HepG2 (cell line): ENCODE measurements around the gene KLKB1. TPM values are rescaled to one million over a fixed set of nuclear protein-coding genes. Genes with fewer than 3 reads are reported as not detected.

Experiments
- ARID5B ChIP-seq: IDR thresholded peaks from 2 replicates; pipeline ENCODE4 v1.4.0; 2020; ENCODE audit warnings: mild to moderate bottlenecking, missing genetic modification reagents
- BCL6 ChIP-seq: IDR thresholded peaks from 2 replicates; pipeline ENCODE4 v1.6.1; 2016; ENCODE audit warnings: missing genetic modification reagents, missing compliant biosample characterization
- BORCS8-MEF2B ChIP-seq: sonication (generic); formaldehyde crosslinking; IDR thresholded peaks from 2 replicates; pipeline ENCODE4 v1.8.0; 2022; ENCODE audit warnings: mild to moderate bottlenecking, missing genetic modification reagents
- EP300 ChIP-seq, 3 experiments: sonication (generic) in 1 of 3; formaldehyde crosslinking in 1 of 3; IDR thresholded peaks; 2 replicates each; pipeline versions ENCODE4 v1.5.1 to v1.6.1; 2011 to 2020; ENCODE audit warnings: low read depth in 2 of 3, low read length in 2 of 3, borderline replicate concordance in 1 of 3, improper control_type of control experiment in 1 of 3, mild to moderate bottlenecking in 1 of 3, missing genetic modification reagents in 1 of 3, moderate library complexity in 1 of 3
- FOXA1 ChIP-seq, 2 experiments: fragments of 450-650 bp in 1 of 2; sonication (generic) in 1 of 2; formaldehyde crosslinking in 1 of 2; IDR thresholded peaks; 2 replicates each; pipeline versions ENCODE4 v1.4.0 to v1.6.1; 2016 to 2020; ENCODE audit warnings: missing genetic modification reagents in 1 of 2
- FOXA3 ChIP-seq: IDR thresholded peaks from 2 replicates; pipeline ENCODE4 v1.6.1; 2016; ENCODE audit warnings: missing genetic modification reagents, missing compliant biosample characterization
- FOXP1 ChIP-seq, 2 experiments: fragments of 450-650 bp in 1 of 2; IDR thresholded peaks; 2 replicates each; pipeline ENCODE4 v1.6.1; 2017 to 2018; ENCODE audit warnings: antibody characterized with exemption in 1 of 2
- GATAD2A ChIP-seq: IDR thresholded peaks from 2 replicates; pipeline ENCODE4 v1.6.1; 2016
- GZF1 ChIP-seq: sonication (generic); formaldehyde crosslinking; IDR thresholded peaks from 2 replicates; pipeline ENCODE4 v1.5.1; 2020; ENCODE audit warnings: mild to moderate bottlenecking, missing genetic modification reagents
- HDAC2 ChIP-seq: sonication (generic); formaldehyde crosslinking; IDR thresholded peaks from 2 replicates; pipeline ENCODE4 v1.4.0; 2020; ENCODE audit warnings: missing genetic modification reagents
- HNF4G ChIP-seq, 2 experiments: sonication (generic) in 1 of 2; formaldehyde crosslinking in 1 of 2; IDR thresholded peaks; 2 replicates each; pipeline versions ENCODE4 v1.4.0 to v1.6.1; 2011 to 2020; ENCODE audit warnings: borderline replicate concordance in 2 of 2, low read depth in 2 of 2, mild to moderate bottlenecking in 2 of 2, low read length in 1 of 2, missing genetic modification reagents in 1 of 2, moderate library complexity in 1 of 2
- IRF2 ChIP-seq: IDR thresholded peaks from 2 replicates; pipeline ENCODE4 v1.6.1; 2018; ENCODE audit warnings: missing genetic modification reagents, missing compliant biosample characterization
- MAFF ChIP-seq: IDR thresholded peaks from 2 replicates; pipeline ENCODE4 v1.6.1; 2011; ENCODE audit warnings: low read depth, low read length, improper control_type of control experiment
- RXRB ChIP-seq: IDR thresholded peaks from 2 replicates; pipeline ENCODE4 v1.6.1; 2016; ENCODE audit warnings: borderline replicate concordance, missing genetic modification reagents, missing compliant biosample characterization
- SAFB2 ChIP-seq: sonication (generic); formaldehyde crosslinking; IDR thresholded peaks from 2 replicates; pipeline ENCODE4 v1.5.1; 2020; ENCODE audit warnings: missing genetic modification reagents, low read depth, mild to moderate bottlenecking, borderline replicate concordance
- SATB2 ChIP-seq: sonication (generic); formaldehyde crosslinking; IDR thresholded peaks from 2 replicates; pipeline ENCODE4 v1.5.0; 2020; ENCODE audit warnings: missing genetic modification reagents
- SMAD9 ChIP-seq: sonication (generic); formaldehyde crosslinking; IDR thresholded peaks from 2 replicates; pipeline ENCODE4 v1.5.1; 2020; ENCODE audit warnings: mild to moderate bottlenecking, missing genetic modification reagents
- SOX13 ChIP-seq, 3 experiments: fragments of 450-650 bp in 1 of 3; sonication (generic) in 1 of 3; formaldehyde crosslinking in 1 of 3; IDR thresholded peaks in 2 of 3; conservative IDR thresholded peaks in 1 of 3; 2 replicates each; pipeline versions ENCODE4 v1.5.0 to v1.6.1; 2016 to 2020; ENCODE audit warnings: antibody characterized with exemption in 1 of 3, mild to moderate bottlenecking in 1 of 3, missing compliant biosample characterization in 1 of 3, missing genetic modification reagents in 1 of 3, moderate library complexity in 1 of 3
- ZNF260 ChIP-seq: sonication (generic); formaldehyde crosslinking; IDR thresholded peaks from 2 replicates; pipeline ENCODE4 v1.4.0; 2020; ENCODE audit warnings: missing genetic modification reagents, low read depth, mild to moderate bottlenecking, borderline replicate concordance
- ZNF432 ChIP-seq: sonication (generic); formaldehyde crosslinking; IDR thresholded peaks from 2 replicates; pipeline ENCODE4 v1.5.0; 2020; ENCODE audit warnings: missing genetic modification reagents, mild to moderate bottlenecking, borderline replicate concordance
- polyA plus RNA-seq, 8 experiments: library from polyadenylated mRNA; depleted of rRNA in 3 of 8; stranded (reverse) in 7 of 8; unstranded in 1 of 8; fragments of >200 nt; fragmentation: Illumina TruSeq in 4 of 8; extraction: Trizol in 4 of 8; gene quantifications; 2 replicates each; pipeline versions ENCODE4 v1.2.1 to v1.2.3, GENCODE V29; 2011 to 2016; ENCODE audit warnings: low read depth in 4 of 8, missing spikeins in 1 of 8, mixed read lengths in 1 of 8; ENCODE audit not compliant: insufficient read depth in 1 of 8
- total RNA-seq, 5 experiments: library from RNA; depleted of rRNA; stranded (reverse); fragments of >200 nt; fragmentation: Illumina TruSeq; extraction: Trizol; gene quantifications; 2 replicates each; pipeline ENCODE4 v1.2.3, GENCODE V29; 2016; ENCODE audit warnings: low read depth in 1 of 5
- TF ChIP-seq, protein P1 (sequence below): sonication (generic); IDR thresholded peaks from 2 replicates; pipeline ENCODE4 v1.6.1; 2016; ENCODE audit warnings: low read depth, borderline replicate concordance
- TF ChIP-seq, protein P2 (sequence below): IDR thresholded peaks from 2 replicates; pipeline ENCODE4 v1.6.1; 2016; ENCODE audit warnings: low read depth

The KLKB1 gene
- total and polyA plus RNA-seq, 2 of the 13 experiments (the other 11 are each of a cell fraction or from before 2014, with no cell fraction given) = 0.26 to 0.49 TPM

GRCh38 chr4:186227221-186227620 is at the start of gene KLKB1 (continued):
- TF ChIP-seq FOXA3 (CRISPR knock-in tag) (peak; percentile 94), MAFF (peak; percentile 91), EP300 (IDR thresholded peaks at IDR 0.05; ENCODE audit: low read depth in 2 of 2, low read length in 2 of 2) (peak in 1 of 2 experiments; percentile 38; a peak in 1 of 4 replicates), EP300 (CRISPR knock-in tag; IDR thresholded peaks at IDR 0.05; ENCODE audit: borderline replicate concordance) (no peak), RXRB (CRISPR knock-in tag) (peak; percentile 28; the same call in 1 of the 2 replicates), ARID5B (CRISPR knock-in tag) (peak; percentile 75), SATB2 (no peak), BORCS8-MEF2B (CRISPR knock-in tag) (no peak), SOX13 (IDR thresholded peaks at IDR 0.05) (no peak), SOX13 (CRISPR knock-in tag; conservative IDR thresholded peaks at IDR 0.05 in 1 of 2, IDR thresholded peaks at IDR 0.05 in 1 of 2) (peak in 1 of 2 experiments; percentile 31; a peak in 1 of 4 replicates), BCL6 (CRISPR knock-in tag) (0 out of 2 replicates have a peak, but pooled peaks have one; percentile 17), ZNF260 (CRISPR knock-in tag) (no peak), GATAD2A (CRISPR knock-in tag) (peak; percentile 63), FOXA1 (IDR thresholded peaks at IDR 0.05) (no peak), FOXA1 (CRISPR knock-in tag; IDR thresholded peaks at IDR 0.05) (peak; percentile 78), HNF4G (IDR thresholded peaks at IDR 0.05; ENCODE audit: borderline replicate concordance, low read depth, low read length) (no peak), HNF4G (CRISPR knock-in tag; IDR thresholded peaks at IDR 0.05; ENCODE audit: borderline replicate concordance, low read depth) (no peak), GZF1 (CRISPR knock-in tag) (no peak), SAFB2 (CRISPR knock-in tag) (no peak), FOXP1 (IDR thresholded peaks at IDR 0.05) (no peak), FOXP1 (CRISPR knock-in tag; IDR thresholded peaks at IDR 0.05) (peak; percentile 26; the same call in 1 of the 2 replicates), SMAD9 (no peak), HDAC2 (CRISPR knock-in tag) (peak; percentile 50; the same call in 1 of the 2 replicates), ZNF432 (CRISPR knock-in tag) (no peak), IRF2 (CRISPR knock-in tag) (0 out of 2 replicates have a peak, but pooled peaks have one; percentile 23)
- TF ChIP-seq, protein P1, sequence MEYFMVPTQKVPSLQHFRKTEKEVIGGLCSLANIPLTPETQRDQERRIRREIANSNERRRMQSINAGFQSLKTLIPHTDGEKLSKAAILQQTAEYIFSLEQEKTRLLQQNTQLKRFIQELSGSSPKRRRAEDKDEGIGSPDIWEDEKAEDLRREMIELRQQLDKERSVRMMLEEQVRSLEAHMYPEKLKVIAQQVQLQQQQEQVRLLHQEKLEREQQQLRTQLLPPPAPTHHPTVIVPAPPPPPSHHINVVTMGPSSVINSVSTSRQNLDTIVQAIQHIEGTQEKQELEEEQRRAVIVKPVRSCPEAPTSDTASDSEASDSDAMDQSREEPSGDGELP = peak; percentile 90
- TF ChIP-seq, protein P2, sequence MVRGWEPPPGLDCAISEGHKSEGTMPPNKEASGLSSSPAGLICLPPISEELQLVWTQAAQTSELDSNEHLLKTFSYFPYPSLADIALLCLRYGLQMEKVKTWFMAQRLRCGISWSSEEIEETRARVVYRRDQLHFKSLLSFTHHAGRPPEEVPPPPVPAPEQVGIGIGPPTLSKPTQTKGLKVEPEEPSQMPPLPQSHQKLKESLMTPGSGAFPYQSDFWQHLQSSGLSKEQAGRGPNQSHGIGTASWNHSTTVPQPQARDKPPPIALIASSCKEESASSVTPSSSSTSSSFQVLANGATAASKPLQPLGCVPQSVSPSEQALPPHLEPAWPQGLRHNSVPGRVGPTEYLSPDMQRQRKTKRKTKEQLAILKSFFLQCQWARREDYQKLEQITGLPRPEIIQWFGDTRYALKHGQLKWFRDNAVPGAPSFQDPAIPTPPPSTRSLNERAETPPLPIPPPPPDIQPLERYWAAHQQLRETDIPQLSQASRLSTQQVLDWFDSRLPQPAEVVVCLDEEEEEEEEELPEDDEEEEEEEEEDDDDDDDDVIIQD (CRISPR knock-in tag) = peak; percentile 56; the same call in 1 of the 2 replicates
